Mammary epithelial cell (primary cell): ENCODE data around the gene LYZL4.

ENCODE experiments used
- EZH2 ChIP-seq: IDR thresholded peaks from 2 replicates; pipeline ENCODE4 v1.6.1; 2012; ENCODE audit warnings: low read length, inconsistent platforms, borderline replicate concordance
- TF ChIP-seq, protein P1 (sequence below), 2 donors: IDR thresholded peaks in 1 of 2; conservative IDR thresholded peaks in 1 of 2; 2 replicates each; pipeline ENCODE4 v1.5.1; 2011 to 2012; ENCODE audit warnings: inconsistent platforms in 2 of 2, low read length in 2 of 2, mild to moderate bottlenecking in 2 of 2, control low read depth in 1 of 2, low read depth in 1 of 2; ENCODE audit not compliant: insufficient read depth in 1 of 2; ENCODE audit errors: extremely low read depth in 1 of 2

DNA sequence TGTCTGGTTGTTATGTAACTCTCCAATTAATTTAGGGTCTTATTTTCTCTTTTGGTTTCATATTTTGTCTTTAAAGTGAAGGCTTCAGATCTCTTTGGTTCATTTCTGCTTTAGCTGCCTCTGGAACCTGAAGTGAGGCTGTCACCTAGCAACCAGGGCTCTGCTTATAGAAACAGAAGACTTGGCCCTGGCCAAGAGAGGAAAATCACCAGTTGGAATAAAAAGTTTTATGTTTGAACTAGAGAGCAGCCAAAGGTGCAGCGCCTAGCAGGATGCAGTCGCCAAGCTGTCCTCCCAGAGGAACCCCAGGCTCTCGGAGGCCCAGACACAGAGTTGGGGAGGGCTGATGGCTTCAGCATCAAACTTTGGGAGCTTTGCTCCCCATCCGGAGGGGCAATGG lies 41.1 kb downstream of the LYZL4 start:
- TF ChIP-seq, protein P1, sequence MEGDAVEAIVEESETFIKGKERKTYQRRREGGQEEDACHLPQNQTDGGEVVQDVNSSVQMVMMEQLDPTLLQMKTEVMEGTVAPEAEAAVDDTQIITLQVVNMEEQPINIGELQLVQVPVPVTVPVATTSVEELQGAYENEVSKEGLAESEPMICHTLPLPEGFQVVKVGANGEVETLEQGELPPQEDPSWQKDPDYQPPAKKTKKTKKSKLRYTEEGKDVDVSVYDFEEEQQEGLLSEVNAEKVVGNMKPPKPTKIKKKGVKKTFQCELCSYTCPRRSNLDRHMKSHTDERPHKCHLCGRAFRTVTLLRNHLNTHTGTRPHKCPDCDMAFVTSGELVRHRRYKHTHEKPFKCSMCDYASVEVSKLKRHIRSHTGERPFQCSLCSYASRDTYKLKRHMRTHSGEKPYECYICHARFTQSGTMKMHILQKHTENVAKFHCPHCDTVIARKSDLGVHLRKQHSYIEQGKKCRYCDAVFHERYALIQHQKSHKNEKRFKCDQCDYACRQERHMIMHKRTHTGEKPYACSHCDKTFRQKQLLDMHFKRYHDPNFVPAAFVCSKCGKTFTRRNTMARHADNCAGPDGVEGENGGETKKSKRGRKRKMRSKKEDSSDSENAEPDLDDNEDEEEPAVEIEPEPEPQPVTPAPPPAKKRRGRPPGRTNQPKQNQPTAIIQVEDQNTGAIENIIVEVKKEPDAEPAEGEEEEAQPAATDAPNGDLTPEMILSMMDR (conservative IDR thresholded peaks at IDR 0.05 in 1 of 2, IDR thresholded peaks at IDR 0.05 in 1 of 2; ENCODE audit: extremely low read depth in 1 of 2, insufficient read depth in 1 of 2, low read depth in 1 of 2, low read length in 2 of 2): no peak
- TF ChIP-seq EZH2: no peak
